Measurements from ENCODE around the gene FAAH. TPM values are rescaled to one million over a fixed set of nuclear protein-coding genes. Genes with fewer than 3 reads are reported as not detected.

The FAAH gene
- total and polyA plus RNA-seq, 10 of the 15 experiments (the other 5 are each of a cell fraction or from before 2014, with no cell fraction given), result 0.07 to 2.5 (median 0.64) TPM; not detected in 1

GRCh38 chr1:46422261-46422871, 28.2 kb downstream of the FAAH start:
- H3K4me3 ChIP-seq, result no peak overlapping the region
- POLR2A ChIA-PET, result no interaction called here
- no peaks in the 10 kb centered on the region for H3K79me2 ChIP-seq (ENCODE audit: control insufficient read depth, insufficient read depth, low read length)
- H3K4me2 ChIP-seq (ENCODE audit: control insufficient read depth, insufficient read depth), result no peak overlapping the region
- no peak overlapping the region for H2AFZ ChIP-seq (ENCODE audit: control insufficient read depth, low read depth, low read length)
- in situ Hi-C loops (cut with MboI), result no loop called here
- no peak for ATAC-seq
- H4K20me1 ChIP-seq (ENCODE audit: control insufficient read depth, insufficient read depth), result no peaks in the 10 kb centered on the region
- SMC1A ChIA-PET (ENCODE audit: uncharacterized antibody, unreplicated experiment), result interaction anchor here (1.6 kb wide), 1 partner anchor 89 kb away, joined by 3 read pairs; no protein-coding TSS in a partner anchor
- H3K27me3 ChIP-seq (replicated peaks in 1 of 2; ENCODE audit: control insufficient read depth in 2 of 2, insufficient read depth in 2 of 2, low read length in 1 of 2), result no peaks in the 10 kb centered on the region; a peak in 3 of 4 replicates
- no peak overlapping the region for H3K9ac ChIP-seq (ENCODE audit: control insufficient read depth, insufficient read depth, low read length)
- no TSS peak for BruUV-seq (replicated peaks)
- FAIRE-seq, result no peak
- no peaks in the 10 kb centered on the region for H3K36me3 ChIP-seq (ENCODE audit: control insufficient read depth in 2 of 2, insufficient read depth in 2 of 2, low read length in 1 of 2)
- no peak for TF ChIP-seq KDM1A (IDR thresholded peaks at IDR 0.05; ENCODE audit: borderline replicate concordance)
- no peaks in the 10 kb centered on the region for H3K9me3 ChIP-seq (replicated peaks; ENCODE audit: control insufficient read depth, insufficient read depth, low read length)
- 51% methylated on average over 9 of the region's 9 CpGs for WGBS (ENCODE audit: insufficient coverage, insufficient replicate concordance, low lambda C conversion rate, missing lambda C conversion rate)
- no peak for DNase-seq (ENCODE audit: low read depth, low spot score)
- no peaks in the 10 kb centered on the region; the same call in none of the 2 replicates for H3K4me1 ChIP-seq (ENCODE audit: control insufficient read depth, insufficient read depth, low read length)
- CTCF ChIA-PET, result interaction anchor here (0.9 to 1.7 kb wide), 3 partner anchors 12 to 20 kb away, joined by 3 to 5 read pairs (median 3); no protein-coding TSS in a partner anchor
- RAD21 ChIA-PET (ENCODE audit: unreplicated experiment), result no interaction called here
- H3K27ac ChIP-seq (ENCODE audit: control insufficient read depth, insufficient read depth), result no peak overlapping the region
- intact Hi-C loops (cut with micrococcal nuclease; ENCODE audit: unreplicated experiment), result no loop called here

GRCh38 chr1:46423574-46424240, 29.6 kb downstream of the FAAH start:
- H3K27me3 ChIP-seq (replicated peaks in 1 of 2; ENCODE audit: control insufficient read depth in 2 of 2, insufficient read depth in 2 of 2, low read length in 1 of 2), result no peaks in the 10 kb centered on the region; a peak in 3 of 4 replicates
- H3K4me2 ChIP-seq (ENCODE audit: control insufficient read depth, insufficient read depth), result no peak overlapping the region
- CTCF ChIA-PET, result interaction anchor here (0.7 kb wide), 1 partner anchor 17 kb away, joined by 3 read pairs; no protein-coding TSS in a partner anchor
- RAD21 ChIA-PET (ENCODE audit: unreplicated experiment), result no interaction called here
- in situ Hi-C loops (cut with MboI) (no loop called here), intact Hi-C loops (cut with micrococcal nuclease; ENCODE audit: unreplicated experiment) (no loop called here)
- POLR2A ChIA-PET, result no interaction called here
- ATAC-seq, result no peak
- H3K9ac ChIP-seq (ENCODE audit: control insufficient read depth, insufficient read depth, low read length), result no peak overlapping the region
- 40% methylated on average over 16 of the region's 16 CpGs for WGBS (ENCODE audit: insufficient coverage, insufficient replicate concordance, low lambda C conversion rate, missing lambda C conversion rate)
- no peaks in the 10 kb centered on the region for H3K79me2 ChIP-seq (ENCODE audit: control insufficient read depth, insufficient read depth, low read length)
- H3K4me1 ChIP-seq (ENCODE audit: control insufficient read depth, insufficient read depth, low read length), result no peaks in the 10 kb centered on the region; the same call in none of the 2 replicates
- H3K27ac ChIP-seq (ENCODE audit: control insufficient read depth, insufficient read depth), result no peak overlapping the region
- SMC1A ChIA-PET (ENCODE audit: uncharacterized antibody, unreplicated experiment), result no interaction called here
- H3K9me3 ChIP-seq (replicated peaks; ENCODE audit: control insufficient read depth, insufficient read depth, low read length), result no peaks in the 10 kb centered on the region
- H3K36me3 ChIP-seq (ENCODE audit: control insufficient read depth in 2 of 2, insufficient read depth in 2 of 2, low read length in 1 of 2), result no peaks in the 10 kb centered on the region
- H3K4me3 ChIP-seq, result no peak overlapping the region
- H2AFZ ChIP-seq (ENCODE audit: control insufficient read depth, low read depth, low read length), result no peak overlapping the region
- no peaks in the 10 kb centered on the region for H4K20me1 ChIP-seq (ENCODE audit: control insufficient read depth, insufficient read depth)
- BruUV-seq (replicated peaks), result no TSS peak
- DNase-seq (ENCODE audit: low read depth, low spot score), result no peak
- FAIRE-seq, result no peak
- TF ChIP-seq ZNF622 (IDR thresholded peaks at IDR 0.05) (no peak), FOXM1 (IDR thresholded peaks at IDR 0.05; ENCODE audit: low read depth, low read length) (no peak), ZNF24 (IDR thresholded peaks at IDR 0.05) (no peak), ZNF384 (IDR thresholded peaks at IDR 0.05; ENCODE audit: borderline replicate concordance, low read depth, low read length) (no peak), MXI1 (IDR thresholded peaks at IDR 0.05; ENCODE audit: low read depth, low read length) (no peak), SMAD1 (IDR thresholded peaks at IDR 0.05; ENCODE audit: low read depth, partially characterized antibody) (no peak), ETV6 (conservative IDR thresholded peaks at IDR 0.05 in 1 of 2, IDR thresholded peaks at IDR 0.05 in 1 of 2; ENCODE audit: borderline replicate concordance in 1 of 2, low read depth in 1 of 2) (no peak), ZBTB33 (IDR thresholded peaks at IDR 0.05) (no peak), SREBF1 (IDR thresholded peaks at IDR 0.05; ENCODE audit: low read length) (no peak), HSF1 (IDR thresholded peaks at IDR 0.05; ENCODE audit: low read depth, low read length) (no peak), USF2 (IDR thresholded peaks at IDR 0.05; ENCODE audit: borderline replicate concordance, low read depth, low read length) (no peak)
